ENCODE results near the gene SDR39U1.

Gene SDR39U1

DNA sequence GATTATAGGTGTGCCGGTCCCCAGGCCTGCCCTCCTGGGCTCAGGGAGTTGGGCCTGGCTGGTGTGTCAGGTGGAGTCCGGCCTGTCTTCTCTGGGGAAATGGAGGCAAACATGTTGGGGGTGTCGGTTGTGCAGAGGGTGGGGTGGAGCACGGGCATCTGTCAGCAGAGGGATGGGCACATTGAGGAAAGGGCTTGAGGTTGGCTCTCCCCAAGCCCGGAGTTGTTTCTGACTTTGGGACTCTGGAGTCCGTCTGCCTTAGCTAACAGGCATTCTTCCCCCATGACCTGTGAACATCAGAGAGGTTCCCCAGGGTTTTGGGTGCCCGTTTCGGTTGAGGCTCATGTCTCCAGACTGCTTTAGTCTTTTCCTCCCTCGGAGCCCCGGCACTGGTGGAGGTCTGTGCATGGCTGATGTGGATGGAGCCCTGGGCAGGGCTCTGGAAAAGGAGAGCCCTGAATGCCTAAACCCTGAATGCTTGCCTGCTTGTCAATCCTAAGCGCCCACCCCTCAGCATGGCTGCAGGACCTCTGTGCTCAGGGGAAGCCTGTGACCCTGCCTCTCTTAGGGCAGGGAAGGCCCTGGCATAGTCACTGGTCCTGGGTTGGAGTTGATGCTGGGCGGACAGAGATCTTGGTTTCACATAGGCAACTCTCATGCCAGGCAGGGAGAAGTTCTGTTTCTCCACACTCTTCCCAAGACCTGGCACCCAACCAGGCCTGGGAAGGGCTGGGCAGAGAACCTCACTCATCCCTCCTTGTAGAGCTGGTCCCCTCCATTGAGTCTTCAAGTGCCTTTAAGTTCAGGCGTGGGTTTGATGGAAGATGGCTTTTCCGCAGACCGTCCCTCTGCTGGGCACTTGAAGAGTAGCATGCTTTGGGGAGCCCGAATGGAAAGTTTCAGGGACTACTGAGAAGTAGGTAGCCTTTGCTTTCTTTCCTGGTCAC, 30.9 kb downstream of the SDR39U1 start:
- DNase-seq (ENCODE audit: low read depth) = no peak

DNA sequence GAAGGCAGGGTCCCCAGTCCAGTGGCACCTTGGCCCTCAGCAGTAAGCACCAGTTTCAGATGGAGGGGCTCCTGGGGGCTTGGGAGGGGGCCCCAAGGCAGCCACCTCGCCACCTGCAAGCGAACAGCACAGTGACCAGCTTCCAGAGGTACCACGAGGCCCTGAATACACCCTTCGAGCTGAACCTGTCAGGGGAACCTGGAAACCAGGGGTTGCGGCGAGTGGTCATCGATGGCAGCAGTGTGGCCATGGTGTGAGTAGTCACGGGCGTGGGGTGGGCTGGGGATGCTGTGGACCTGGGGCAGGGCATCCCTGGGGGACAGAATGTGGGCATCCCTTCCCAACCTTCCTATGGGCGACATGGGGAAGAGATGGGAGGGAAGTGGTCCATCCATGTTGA, 32.6 kb downstream of the SDR39U1 start:
- DNase-seq (ENCODE audit: low read depth) = no peak

DNA sequence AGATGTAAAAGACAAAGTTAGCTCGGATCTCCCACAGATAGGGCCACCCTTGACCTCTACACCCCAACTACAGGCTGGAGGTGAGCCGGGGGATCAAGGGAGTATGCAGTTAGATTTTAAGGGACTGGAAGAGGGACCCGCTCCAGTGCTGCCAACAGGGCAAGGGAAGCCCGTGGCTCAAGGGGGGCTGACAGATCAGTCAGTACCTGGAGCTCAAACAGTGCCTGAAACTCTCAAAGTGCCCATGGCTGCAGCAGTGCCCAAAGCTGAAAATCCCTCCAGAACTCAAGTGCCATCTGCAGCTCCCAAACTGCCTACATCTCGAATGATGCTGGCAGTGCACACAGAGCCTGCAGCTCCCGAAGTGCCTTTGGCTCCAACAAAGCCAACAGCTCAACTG, 33.4 kb downstream of the SDR39U1 start:
- no peak for DNase-seq (ENCODE audit: low read depth)

DNA sequence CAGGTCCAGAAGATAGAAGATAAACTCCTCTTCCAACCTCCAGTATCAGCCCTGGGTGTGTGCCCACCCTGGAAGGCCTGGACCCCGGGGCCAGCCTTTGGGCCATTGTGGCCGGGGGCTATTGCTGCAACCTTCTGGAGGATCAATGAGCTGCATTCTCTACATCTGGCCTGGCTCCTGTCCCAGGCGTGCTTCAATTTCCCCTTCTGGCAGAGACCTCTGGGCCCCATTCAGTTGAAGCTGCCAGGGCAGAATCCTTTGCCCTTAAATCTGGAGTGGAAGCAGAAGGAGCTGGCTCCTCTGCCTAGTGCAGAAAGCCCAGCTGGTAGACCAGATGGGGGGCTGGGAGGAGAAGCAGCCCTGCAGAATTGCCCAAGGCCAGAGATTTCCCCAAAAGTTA, 33.8 kb downstream of the SDR39U1 start:
- DNase-seq (ENCODE audit: low read depth) = no peak

DNA sequence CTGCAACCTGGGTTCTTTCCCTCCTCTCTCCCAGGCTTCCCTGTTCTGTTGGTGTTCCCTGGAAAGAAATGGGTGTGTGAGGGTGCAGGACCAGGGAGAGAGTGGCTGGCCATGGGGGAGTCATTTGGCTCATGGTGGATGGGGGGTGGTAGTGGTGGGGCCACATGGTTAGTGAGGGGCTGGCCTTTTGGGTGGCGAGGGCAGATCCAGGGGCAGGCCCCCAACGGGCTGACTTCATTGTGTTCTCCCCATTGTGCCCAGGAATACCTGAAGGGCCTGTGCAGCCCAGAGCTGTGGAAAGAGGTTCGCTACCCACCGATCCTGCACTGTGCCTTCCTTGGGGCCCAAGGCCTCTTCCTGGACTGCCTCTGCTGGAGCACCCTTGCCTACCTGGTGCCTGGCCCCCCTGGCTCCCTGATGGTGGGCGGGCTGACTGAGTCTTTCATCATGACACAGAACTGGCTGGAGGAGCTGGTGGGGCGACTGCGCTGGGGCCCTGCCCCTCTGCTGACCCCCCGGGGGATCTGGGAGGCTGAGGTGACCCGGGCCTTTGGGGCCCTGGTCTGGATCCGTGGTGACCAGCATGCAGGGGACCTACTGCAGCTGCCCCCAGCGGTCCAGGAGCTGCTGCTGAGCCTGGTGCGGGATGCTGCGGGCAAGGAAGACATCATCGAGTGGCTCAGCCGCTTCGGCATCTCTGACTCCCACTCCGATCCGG, 34.8 kb downstream of the SDR39U1 start:
- no peak for DNase-seq (ENCODE audit: low read depth)

DNA sequence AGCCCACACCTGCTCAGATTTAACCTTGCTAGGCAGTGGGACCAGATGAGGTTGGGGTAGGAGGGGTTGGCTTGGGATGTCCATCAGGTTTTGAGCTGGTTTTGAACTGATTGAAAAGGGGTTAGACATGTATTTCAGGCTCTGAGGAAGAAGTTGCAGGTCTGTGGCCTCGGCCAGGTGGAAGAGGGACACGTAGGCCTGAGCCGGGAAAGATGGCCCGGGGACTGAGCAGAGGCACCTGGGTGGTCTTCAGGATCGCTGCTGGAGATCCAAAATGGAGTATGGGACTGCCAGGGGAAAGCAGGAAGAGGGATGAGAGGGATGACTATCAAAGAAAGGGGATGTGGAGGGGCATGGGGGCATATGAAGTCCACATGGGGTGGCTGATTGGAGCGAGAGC, 36.2 kb downstream of the SDR39U1 start:
- DNase-seq (ENCODE audit: low read depth) = no peak

DNA sequence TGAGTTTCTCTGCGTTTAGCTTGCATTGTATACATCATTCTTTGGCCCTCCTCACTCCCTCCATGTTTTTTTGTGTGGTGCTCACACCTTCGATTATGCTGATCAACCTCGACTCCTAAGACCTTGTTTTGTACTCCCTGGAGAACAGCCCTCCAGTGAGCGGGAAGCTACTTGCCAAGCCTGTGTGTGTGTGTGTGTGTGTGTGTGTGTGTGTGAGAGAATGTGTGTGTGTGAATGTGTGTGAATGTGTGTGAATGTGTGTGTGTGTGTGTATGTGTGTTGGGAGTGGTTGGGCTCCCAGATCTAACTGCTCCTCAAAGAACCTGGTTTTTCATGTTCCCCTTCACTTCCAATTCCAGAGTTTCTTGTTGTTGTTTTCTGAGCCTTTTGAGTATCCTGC, 37.8 kb downstream of the SDR39U1 start:
- no peak for DNase-seq (ENCODE audit: low read depth)

DNA sequence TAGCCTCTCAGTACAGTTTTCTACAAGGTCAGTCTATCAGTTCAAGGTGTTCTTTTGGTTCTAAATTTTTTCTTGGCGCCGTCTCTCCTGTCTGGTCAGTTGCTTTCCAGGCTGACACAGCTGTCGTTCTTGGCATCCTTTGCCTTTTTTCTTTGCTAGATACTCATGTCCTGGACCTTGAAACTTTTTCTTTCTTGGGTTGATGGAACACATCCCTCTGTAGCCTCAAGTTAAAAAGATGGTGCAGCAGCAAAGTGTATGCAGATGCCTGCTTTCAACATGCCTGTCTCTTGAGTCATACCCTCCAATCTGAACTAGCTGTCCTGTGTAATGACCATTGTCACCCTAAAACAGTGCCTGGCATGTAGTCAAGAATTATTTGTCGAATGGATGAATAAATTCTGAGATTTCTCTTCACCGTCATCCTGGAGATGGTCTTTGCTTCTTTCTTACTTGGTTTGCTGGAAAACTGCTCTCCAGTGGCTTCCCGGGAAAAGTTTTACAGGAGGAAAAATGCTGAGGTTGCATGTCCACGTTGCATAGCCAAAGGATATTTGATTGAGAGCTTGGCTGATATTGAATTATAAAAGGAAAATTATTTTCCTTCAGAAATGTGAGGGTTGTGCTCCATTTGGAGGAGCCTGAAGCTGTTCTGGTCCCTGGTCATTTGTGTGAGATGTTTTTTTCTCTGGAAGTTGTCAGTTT, 39.1 kb downstream of the SDR39U1 start:
- no peak for DNase-seq (ENCODE audit: low read depth)

DNA sequence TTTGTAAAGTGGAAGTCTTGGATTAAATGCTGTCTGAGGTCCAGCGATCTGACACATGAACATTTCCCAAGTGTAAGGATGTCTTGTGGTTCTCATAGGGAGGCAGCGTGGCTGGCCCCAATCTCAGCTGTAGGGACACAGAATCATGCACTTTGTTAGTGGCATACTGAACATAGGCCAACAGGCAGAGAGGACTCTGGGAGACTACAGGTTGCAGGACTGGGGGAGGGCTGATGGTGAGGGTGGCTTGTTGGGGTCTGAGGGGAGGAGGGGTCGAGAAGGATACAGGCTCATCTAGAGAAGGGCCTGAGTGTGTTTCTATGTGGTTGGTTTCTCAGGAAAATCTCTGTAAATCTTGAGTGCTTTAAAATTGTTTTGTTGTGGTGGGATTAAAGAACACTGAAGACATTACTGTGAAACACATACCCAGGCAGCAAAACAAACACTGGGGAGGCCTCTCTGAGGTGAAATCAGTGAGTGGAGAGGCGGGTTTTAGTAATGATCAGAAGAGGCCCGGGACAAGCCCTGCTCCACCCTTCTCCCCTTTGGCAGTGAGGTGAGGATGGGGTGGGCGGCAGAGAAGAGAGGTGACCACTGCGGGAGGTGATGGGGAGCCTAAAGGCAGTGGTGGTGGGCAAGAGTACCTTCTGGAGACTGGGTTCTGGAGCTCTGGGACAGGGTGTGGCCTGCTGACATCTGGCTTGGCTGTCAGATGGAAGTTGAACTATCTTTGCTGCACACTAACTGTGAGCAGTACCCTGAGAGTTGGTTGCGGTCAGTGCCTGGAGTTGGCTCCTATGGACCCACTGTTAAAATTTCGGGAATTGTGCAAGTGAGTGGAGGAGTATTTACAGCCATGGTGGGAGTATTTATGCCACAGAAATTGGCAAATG, 40.5 kb downstream of the SDR39U1 start:
- no peak for DNase-seq (ENCODE audit: low read depth)

DNA sequence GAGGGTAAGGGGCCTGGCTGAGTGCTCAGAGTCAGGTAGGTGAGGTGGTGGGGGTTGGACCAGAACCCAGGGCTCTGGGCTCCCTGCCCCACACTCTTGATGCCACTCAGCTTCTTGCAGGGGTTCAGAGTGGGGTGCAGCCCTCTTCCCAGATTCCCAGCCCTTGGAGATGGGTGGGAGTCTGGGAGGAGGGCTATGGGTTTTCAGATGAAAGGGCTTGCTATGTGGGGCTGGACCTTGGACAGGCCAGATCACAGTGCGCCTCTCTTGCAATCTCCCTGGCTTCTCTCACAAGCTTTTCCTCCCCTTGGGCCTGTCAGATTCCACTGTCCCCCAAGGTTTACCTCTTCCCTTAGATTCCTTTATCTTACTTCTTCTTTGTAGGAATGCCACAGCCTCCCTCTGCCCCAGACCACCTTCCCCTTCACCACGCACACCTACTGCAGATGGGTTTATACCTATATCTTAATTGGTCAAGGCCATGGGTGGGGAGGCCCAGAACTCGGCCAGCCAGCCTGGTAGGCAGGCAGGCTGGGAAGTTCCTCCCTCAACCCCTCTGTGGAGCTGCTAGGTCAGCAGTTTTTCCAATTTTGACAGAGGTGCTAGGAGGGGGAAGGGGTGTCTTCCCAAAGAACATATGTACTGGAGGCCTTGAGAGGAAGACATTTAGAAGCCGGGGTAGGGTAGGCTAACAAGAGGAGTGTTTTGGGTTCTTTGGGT, 42.4 kb downstream of the SDR39U1 start:
- DNase-seq (ENCODE audit: low read depth) = no peak

DNA sequence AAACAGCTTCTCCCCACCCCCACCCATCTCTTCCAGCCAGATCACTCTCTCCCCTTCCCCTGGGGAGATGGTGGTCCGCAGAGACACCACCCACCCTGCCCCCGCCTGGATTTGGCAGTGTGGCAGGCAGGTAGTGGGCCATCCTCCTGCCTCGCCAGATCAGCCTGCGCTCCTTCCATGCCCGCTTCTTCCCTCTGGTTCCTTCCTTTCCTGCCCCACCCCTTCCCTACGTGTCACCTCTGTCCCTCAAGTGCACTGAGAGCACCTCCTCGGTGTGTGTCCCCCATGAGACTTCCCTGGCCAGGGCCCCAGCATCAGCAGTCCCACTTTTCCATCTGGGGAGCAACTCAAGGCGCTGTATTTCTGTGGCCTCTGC, 43.1 kb downstream of the SDR39U1 start:
- no peak for DNase-seq (ENCODE audit: low read depth)

DNA sequence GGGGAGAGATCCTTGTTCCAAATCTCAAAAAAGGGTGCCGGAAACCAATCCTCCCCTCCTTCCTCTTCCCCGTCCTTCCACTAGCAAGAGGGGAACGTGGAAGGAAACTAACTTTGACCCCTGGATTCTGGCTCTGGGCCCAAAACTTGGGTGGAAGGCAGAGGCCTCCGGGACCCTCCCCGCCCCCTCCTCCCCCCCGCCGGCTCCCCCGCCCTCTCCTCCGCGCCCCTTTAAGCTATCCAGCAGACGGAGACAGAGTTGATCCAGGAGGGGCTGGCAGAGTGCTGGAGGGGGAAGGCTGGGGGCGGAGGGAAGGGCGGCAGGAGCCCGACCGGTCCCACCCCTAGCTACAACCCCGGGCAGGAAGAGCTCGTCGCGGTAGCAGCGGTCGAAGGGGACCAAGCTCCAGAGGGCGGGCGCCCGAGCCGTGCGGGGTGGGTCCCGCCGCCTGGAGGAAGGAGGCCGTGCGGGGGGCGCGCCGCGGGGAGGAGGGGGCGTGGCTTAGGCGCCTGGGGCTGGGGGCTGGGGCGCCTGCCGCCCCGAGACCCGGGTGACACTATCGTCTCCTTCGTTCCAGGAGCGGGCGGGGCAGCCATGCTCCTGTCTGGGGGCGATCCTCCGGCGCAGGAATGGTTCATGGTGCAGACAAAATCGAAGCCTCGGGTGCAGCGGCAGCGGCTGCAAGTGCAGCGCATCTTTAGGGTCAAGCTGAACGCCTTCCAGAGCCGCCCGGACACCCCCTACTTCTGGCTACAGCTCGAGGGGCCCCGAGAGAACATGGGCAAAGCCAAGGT, 43.7 kb downstream of the SDR39U1 start, which contains the start of gene NYNRIN:
Gene NYNRIN, plus strand, starts transcription at position 351 of the 794 bp plus-strand sequence. Its CDS starts 244 bp downstream, at position 595.
- no peak for DNase-seq (ENCODE audit: low read depth)

DNA sequence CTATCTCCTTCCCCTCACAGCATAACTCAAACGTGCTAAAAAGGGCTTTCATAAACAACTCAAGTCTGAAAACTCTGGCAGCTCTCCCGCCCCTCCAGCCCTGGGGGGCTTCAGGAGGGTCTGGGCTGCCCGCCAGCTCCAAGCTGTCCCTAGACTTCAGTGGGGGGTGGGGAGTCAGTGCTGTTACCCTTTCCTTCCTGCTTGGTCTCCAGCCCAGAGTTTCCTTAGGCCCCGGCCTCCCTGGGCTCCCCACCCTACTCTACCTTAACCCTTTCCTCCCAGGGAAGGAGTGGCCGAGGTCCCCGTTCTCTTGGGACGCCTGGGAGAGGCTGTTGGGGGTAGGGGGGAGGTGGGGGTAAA, 44.3 kb downstream of the SDR39U1 start:
- no peak for DNase-seq (ENCODE audit: low read depth)

DNA sequence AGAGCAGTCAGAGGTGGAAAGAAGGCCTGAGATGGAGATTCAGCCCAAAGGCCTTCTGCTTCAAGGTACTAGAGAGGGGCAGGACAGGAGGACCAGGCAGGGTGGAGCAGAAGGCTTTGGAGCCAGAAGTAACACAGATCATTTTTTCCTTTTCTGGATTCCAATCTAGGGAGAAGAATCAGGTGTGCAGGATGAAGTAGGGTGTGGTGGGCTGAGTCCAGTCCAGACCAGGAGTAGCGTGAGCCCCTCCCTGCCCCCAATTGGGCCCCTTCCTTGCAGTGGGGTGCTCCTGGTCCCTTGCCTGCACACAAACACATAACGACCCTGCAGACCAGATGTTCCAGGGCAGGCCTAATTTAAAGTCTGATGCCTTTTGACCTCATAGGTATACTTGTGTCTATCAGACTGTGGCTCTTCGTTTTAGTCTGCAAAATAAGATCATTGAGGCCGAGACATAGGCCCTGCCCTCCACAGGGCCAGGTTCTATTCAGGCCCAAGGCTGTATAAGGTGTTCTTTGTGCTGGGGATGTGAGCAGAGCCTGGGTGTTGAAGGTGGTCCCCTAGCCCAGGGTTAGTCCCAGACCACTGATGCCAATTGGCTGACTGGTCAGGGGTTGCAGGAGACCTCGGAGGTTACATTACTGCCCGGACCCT, 44.8 kb downstream of the SDR39U1 start:
- DNase-seq (ENCODE audit: low read depth) = no peak

DNA sequence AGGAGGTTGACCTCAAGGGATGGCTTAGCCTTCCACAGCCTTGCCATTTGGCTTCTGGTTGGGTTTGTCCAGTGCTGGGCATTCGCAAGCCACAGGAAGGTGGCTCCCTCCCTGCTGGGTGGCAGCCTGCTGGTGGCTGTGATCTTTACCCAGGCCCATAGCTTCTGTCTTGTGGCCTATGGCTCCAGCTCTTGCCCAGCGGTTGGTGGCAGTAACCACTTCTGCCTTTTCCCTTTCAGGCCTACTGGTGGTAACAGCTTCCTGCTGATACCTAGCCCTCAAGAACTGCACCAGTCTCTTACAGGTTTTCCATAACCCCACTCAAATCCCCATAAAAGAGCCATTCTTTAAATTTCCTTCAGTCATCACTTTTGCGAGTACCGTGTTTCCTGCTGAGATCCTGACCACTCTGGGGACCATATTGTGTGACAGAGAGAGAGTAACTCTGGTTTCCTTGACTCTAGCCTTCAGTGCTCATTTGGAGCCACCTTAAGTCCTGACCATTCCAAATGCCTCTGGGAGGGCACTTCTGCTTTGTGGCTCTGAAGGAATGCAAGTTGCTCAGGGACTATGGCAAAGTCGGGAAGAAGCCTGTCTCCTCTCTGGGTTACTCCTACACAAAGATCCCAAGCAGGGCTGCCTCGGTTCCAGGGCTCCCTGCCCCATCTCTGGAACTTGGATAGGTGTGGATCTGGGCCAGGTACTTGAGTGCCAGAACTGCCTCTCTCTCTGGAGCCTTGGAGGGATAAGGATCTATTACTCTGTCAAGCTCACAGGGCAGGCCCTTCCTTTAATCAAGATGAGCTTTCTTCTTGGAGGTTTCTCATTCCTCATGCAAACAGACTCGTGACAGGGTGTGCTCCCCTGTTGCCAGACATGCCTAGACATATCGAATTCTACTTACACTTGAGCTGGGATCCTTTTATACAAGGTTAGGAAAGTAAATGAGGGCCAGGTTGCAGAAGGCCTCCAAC, 46.7 kb downstream of the SDR39U1 start:
- DNase-seq (ENCODE audit: low read depth) = no peak

DNA sequence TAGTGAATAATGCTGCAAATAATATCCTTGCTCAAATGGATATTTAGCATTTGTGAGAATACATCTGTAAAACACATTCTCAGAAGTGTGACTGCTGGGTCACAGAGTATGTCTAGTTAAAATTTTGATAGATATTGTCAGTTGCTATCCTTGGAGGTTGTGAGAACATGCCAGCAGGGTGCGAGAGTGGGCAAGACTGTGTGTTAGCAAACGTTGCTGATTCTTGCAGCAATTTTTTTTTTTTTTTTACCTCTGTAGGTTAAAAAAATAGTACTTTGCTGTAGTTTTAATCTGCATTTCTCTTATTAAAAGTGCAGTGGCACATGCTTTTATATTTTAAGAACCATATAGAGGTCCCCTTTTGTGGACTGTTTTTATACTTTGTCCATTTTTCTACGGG, 48.3 kb downstream of the SDR39U1 start:
- no peak for DNase-seq (ENCODE audit: low read depth)

DNA sequence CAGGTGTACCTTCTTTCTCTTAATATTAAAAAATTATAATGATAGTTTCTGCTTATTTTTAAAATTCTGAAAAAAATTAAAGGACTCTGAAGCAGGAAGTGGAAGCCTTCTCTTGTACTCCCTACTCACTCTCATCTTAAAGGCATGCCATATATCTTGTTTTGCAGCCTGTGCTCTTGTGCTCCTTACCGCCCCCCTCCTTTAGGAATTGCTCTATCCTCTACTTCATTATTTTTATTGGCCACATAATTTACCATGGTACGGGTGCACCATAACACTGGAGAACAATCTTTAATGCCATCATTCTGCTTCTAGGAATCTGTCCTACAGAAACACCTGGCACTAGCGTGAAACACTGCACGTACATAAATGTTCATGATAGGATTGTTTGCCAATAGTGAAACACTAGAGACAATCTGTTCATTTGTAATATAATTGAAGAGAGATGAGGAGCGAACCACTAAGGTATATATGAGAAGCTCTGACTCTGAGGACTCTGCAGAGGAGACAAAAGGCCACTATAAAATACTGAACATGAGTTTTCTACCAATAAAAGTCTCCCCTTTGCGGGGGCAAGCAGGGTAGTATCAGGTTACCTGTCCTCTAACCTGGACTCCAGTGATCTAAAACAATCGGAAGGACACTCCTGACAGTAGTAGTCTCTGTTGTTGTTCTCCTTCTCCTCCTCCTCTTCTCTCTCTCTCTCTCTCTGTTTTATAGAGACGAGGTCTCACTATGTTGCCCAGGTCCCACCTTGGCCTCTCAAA, 50.1 kb downstream of the SDR39U1 start:
- DNase-seq (ENCODE audit: low read depth) = no peak
